Stimulated activated CD8-positive, alpha-beta memory T cell treated with anti-CD3 and anti-CD28 coated beads, Interleukin-12 subunit alpha, Interleukin-12 subunit beta, amount 100 ng/mL, for 24 hours (primary cell): ENCODE measurements around the gene MAPK12.
"Not testable (repeated sequence)": the region's sequence is repeated elsewhere in the genome, so short reads cannot be mapped to it uniquely, and the experiment has no call there.

ENCODE experiments used
- DNase-seq: peaks from one replicate; pipeline ENCODE4 v3.0.0-alpha.2; 2020; ENCODE audit errors: extremely low read depth

Gene MAPK12

DNA sequence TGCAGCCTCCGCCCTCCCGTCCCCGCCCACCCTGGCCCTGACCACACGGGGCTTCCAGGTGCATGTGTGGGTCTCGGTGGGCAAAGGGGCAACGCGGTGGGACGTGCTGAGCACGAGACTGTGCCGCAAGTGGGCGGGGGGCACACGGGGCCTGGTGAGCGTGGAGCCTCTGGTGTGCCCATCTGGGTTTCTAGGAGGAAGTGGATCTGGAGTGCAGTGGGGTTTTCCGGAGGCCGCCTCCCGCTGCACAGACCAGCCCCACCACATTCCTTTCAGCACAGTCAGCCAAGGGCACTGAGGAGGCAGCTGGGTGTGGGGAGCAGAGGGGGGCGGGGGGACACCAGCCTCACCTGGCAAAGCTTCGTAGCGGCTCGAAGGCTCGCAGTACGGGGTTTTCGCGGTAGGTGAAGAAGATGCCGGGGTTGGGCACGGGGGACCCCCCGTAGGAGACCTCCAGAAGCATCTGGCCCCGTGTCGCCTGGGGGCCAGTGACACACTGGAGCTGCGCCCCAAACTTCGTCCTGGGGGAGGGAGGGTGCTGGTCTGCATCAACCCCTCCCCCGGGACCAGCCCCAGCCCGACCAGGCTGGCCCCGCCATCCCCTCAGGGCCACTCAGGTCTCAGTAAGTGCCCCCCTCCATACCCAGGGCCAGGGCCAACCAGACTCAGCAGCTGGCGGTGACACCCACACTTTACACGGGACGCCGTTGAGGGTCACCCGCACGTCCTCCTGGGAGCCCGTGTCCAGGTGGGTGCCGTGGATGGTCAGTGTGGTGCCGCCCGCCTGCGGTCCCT lies 21.1 kb upstream of the MAPK12 start:
- no peak for DNase-seq

DNA sequence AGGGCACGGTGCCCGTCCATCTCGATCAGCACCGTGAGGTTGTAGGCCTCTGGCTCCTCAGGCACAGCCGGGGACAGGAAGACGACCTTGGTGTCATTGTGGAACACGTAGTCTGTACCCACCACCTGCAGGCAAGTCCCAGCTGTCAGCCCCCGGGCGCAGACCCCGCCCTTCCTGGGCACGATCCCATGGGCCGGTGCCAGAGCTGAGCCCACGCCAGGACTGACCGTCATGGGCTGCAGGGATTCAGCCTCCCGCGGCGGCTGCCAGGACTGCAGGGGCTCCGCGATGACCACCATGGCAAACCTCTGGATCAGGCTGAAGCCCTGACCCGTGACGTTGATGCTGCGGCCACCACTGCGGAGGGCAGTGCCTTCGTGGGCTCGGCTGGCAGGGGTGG lies 20.5 kb upstream of the MAPK12 start:
- no peak for DNase-seq

DNA sequence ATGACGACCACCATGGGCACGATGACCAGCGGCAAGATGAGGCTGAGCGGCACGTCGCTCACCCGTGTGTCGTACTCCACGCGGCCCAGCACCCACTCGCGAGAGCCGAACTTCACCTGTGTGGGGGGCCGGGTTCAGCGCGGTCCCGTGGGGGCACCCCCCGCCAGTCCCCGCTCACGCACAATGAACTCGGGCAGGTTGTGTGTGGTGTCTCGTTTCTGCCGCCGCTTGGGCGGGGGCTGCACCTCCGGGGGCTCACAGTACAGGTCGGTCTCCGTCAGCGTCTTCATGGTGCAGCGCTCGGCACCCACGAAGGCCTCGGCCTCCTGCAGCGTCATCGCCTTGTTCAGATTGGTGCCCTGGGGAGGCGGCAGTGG lies 19.9 kb upstream of the MAPK12 start:
- DNase-seq: no peak

DNA sequence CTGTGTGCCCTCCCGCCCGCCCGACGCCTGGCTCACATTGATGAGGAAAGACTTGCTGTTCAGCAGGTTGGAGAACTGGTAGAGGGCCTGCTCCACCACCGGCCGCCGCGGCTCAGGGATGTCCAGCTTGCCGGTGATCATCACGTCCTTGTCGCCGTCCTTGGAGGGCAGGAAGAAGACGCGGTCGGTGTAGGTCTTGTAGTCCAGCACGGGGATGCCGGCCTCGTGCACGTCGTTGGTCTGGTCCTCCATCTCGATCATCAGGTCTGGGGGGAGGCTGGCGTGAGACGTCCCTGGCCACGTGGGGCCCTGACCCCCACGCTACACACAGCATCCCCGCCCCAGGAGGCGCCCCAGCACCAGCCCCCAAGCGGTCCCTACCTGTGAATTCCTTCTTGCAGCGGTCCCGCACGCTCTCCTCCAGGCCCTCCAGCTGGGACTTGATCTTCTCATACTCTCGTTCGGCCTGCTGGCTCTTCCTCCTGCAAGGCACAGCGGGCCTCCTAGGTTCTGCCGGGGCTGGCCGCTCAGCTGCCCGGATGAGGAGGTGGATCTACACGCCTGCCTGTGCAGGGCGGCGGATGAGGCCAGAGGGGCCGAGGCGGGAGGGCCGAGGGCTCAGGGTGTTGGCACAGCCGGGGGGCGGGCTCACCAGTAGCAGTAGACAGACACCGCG lies 19.4 kb upstream of the MAPK12 start:
- no peak for DNase-seq

DNA sequence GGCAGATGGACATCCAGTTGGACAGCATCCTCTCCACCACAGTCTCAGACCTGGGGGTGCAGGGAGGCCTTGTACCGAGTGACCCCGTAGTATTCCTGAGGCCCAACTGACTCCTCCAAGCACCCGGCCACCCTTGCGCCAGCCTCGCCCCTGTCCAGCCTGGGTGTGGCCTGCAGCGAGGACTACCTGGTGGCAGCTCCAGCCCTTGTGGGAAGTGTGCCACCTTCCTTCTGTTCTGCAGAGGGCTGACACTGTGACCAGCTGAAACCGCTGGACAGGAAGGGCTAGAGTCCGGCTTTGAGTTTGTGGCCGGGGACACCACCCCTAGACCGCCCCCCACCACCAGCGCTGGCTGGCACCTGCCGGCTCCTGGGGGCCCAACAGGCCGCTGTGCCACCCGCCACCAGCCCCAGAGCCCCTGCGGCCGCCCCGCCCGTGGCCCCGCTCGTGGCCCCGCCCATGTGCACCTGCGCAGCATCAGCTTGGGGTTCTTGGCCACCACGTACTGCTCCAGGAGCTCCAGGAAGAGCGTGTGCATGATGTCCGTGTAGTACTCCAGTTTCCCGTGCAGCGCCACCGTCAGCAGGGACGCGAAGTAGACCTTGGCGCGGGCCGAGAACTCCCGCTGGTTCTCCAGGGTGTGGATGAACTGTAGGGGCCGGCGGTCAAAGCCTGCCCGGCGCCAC lies 18.7 kb upstream of the MAPK12 start:
- no peak for DNase-seq

DNA sequence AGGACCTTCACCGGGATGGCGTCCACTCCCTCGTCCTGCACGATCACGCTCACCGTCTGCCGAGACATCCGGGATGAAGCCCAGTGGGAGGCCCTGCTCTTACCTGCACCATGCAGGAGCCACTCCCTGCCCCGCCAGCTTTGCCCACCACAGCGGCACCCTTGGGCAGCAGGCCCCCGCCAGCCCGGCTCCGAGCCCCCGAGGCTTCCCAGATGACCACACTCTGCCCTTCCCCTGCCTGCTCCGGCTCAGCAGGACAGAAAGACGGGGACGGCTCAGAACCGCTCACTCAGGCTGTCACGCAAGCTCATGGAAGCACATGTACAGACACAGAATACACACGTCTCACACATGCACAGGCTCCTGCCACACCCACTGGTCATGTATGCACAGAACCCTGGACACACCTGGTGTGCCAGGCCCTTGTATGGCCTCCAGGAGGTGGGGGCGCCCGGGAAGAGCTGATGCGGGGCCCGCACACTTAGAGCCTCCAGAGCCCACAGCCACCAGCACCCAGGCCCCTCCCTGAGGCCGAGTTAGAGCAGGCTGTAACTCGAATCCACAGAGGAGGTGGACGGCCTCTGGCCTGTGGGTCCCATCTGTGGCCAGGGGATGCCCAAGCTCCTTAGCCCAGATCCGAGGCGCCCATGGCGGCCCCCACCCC lies 17.6 kb upstream of the MAPK12 start:
- no peak for DNase-seq

DNA sequence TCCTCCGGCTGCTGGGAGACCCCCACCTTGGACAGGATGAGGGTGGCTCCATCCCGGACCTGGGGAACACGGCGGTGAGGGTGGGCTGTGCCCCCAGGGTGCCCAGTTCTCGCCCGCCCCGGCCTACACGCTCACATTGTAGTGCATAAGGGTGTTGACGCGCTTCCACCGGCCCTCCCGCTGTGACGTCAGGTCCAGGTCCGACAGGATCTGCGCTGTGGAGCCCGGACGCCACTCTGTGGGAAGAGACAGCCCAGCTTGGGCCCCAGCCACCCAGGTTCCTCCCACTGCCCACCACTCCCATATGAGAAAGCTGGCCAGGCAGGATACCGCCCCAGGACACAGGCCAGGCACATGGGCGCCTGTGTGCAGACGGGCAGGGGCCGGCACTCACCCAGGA lies 17.0 kb upstream of the MAPK12 start:
- no peak for DNase-seq

DNA sequence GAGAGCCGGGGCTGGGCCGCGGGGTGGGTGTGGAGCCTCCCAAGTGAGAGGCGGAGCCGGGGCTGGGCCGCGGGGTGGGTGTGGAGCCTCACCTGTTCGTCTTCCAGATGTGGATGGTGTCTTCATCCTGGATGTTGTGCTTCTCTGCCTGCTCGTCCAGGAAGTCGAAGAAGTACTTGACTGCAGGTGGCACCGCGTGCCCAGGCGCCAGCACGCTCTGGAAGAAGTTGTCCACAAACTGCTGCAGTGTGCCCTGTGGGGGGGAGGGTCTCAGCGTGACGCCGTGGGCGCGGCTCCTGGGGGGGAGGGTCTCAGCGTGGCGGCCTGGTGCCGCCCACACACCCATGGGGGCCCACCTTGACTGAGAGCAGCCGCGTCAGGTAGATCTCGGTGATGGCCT lies 16.3 kb upstream of the MAPK12 start:
- DNase-seq: no peak

DNA sequence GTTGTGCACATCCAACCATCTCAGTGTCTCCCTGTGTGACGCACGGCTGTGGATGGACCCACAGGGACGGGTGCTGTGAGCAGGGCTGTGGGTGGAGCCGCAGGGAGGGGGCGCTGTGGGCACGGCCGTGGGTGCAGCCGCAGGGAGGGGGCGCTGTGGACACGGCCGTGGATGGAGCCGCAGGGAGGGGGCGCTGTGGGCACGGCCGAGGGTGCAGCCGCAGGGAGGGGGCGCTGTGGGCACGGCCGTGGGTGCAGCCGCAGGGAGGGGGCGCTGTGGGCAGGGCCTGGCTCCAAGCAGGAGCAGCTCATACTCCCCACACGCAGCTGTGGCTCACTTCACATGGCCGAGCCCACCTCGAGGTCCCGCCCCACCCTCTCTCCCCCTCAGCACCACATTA lies 14.7 kb upstream of the MAPK12 start:
- DNase-seq: no peak

DNA sequence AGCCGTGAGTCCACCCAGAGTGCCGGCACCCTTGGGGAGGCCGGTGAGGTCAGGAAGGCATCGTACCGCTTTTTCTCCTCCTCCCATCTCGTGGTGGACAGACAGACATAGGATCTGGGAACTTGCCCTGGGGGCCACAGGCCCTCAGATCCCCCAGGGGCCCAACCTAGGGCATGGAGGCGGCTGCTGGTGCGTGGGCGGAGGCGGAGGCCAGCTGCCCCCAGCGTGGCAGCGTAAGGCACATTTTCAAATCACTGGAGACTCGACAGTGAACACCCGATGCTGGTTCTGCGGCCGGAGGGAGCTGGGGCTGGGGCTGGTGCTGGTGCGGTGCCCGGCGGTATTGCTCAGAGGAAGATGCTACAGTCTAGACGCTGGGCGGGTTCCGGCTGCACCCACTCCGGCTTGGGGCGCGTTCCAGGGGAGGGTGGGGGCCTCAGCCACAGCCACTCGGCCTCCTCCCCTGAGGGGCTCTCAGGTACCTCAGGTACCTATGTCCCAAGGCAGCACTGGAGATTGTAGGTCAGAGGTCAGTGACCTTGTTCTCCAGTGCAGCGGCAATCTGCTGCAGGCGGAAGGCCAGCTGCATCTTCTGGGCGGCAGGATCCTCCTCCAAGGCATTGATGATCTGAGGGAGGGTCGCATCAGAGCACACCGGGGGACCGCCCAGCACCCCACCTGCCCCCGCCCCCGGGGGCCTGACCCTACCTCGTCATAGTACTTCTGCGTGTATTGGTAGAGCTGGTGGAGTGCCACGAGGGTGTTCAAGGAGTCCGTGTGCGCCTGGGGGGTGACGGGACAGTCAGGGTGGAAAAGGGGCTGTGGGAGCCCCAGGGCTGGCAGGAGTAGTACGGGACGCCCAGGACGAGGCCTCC lies 13.9 kb upstream of the MAPK12 start:
- no peak for DNase-seq

DNA sequence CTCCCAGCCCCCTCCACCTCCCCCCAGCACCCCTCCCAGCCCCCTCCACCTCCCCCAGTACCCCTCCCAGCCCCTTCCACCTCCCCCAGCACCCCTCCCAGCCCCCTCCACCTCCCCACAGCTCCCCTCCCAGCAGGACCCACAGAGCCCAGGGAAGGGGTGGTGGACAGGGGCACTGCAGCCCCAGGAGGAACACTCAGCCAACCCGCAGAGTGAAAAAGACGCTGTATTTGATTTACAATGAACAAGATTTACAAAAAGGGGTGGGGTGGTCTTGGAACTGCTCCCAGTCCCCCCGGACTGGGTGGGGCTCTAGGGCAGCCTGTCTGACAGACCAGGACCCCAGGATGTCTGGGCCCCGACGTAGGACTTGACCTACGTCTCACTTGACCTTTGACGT lies 13.3 kb upstream of the MAPK12 start:
- no peak for DNase-seq

DNA sequence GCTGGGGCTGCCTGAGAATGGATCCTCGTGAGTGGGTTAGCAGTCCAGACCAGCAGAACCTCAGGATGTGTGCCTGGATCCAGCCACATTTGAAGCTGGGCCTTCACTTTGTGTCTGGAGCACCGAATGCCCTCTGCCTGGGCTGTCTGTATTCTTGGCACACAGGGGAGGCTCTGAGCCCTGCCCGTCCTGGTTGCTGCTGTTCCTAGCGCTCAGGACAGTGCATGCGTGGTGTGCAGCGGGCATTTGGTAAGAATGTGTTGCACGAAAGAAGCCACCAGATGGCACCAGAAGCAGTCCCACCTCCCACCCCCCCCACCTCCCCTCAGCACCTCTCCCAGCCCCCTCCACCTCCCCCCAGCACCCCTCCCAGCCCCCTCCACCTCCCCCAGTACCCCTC lies 12.8 kb upstream of the MAPK12 start:
- no peak for DNase-seq

DNA sequence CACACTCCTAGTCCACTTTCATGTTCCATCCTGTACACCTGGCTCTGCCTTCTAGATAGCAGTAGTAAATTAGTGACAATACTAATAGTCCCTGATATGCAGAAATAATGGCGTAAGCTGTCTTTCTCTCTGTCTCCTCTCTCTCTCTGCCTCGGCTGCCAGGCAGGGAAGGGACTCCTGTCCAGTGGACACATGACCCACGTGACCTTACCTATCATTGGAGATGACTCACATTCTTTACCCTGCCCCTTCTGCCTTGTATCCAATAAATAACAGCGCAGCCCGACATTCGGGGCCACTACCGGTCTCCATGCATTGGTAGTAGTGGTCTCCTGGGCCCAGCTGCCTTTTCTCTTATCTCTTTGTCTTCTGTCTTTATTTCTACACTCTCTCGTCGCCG lies 12.3 kb upstream of the MAPK12 start:
- DNase-seq: not testable (repeated sequence)

DNA sequence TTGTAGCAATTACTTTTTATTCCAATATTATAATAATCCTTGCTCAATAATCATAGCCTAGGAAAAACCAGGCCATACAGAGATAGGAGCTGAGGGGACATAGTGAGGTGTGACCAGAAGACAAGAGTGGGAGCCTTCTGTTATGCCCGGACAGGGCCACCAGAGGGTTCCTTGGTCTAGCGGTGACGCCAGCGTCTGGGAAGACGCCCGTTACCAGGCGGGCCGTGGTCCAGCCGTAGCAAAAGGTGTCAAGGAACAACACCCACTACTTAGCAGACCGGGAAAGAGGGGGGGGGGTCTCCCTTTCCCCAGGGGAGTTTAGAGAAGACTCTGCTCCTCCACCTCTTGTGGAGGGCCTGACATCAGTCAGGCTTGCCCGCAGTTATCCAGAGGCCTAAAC lies 11.9 kb upstream of the MAPK12 start:
- not testable (repeated sequence) for DNase-seq

DNA sequence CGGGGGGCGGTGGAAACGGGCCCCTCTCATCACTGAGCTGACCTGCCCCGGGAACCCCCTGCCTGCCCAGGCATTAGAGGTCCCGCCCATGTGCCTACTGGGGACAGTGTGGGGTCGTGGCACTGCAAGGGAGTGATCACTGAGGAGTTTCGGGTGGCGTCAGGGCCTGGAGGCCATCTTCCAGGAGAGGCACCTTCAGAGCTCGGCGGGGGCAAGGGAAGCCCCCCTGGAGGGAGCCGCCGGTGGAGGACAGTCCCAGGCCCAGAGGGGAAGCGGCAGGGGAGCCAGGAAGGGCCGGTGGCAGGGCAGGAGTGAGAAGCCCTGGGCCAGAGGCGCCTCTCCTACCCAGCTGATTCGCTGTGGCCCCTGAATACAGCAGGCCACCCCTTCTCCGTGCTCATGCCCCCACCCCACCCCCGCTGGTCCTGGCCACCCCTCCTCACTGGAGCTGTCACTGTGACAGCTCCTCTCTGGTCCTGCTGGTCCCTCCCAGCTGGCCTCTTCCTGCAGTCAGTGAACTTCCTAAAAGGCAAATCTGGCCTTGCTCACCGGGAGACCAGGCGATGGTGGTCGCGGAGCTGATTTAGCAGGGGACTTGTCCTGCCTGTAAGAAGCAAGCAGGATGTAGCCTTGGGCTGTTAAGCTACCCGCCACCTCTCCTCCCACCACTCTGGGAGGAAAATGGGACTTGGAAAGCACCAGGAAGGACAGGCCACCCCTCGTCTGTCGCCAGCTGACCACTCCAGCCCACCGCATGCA lies 10.7 kb upstream of the MAPK12 start:
- DNase-seq: no peak

DNA sequence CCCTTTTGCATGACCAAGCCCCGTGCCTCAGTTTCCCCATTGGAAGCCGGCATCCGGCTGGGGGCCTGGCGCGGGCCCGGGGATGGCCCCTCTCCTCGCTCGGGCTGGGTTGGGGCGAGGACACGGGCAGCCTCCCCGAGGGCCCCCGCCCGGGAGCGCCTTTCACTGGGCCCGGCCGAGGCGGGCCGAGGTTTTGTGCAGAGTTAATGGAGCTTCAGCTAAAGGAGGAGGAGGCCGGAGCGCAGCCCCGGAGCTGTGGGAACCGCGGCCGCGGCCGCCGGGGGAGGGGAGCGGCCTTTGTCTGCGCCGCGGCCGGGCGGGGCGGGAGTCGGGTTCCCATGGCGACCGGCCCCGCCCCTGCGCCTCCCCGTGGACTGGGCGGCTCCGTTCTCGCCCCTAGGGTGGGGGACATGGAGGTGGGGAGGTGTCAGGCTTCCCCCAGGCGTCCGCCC lies 10.1 kb upstream of the MAPK12 start:
- no peak for DNase-seq

DNA sequence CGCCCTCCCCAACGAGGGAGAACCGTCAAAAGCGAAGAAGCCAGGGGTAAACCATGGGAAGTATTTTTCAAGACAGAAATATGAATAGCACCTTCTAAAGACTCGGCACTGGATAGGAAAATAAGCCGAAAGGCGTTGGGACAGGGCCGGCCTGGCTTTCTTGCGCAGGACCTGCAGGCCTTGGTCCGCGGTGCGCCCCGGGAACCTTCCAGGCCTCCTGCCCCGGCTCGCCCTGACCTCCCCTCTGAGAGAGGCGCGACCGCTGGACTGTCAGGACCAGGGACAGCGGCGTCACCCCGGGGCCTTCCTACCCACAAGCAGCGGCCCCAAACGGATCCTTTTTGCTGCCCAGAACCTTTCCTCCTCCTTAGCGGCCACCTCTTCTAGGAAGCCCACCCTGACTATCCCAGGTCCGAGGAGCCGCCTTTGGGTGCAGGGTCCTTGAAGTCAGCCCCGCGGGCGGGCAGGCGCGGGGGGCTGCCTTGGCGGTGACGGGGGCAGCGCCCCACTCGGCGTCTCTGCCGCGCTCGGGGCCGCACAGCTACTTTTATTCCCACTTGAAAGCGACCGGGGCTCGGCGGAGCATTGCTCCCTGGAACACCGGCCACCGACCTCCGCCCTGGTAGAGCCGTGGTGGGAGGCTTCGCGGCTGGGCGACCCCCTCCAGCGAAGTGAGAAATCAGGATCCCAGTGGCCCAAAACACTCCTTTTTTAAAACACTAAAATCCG lies 9.3 kb upstream of the MAPK12 start:
- no peak for DNase-seq

DNA sequence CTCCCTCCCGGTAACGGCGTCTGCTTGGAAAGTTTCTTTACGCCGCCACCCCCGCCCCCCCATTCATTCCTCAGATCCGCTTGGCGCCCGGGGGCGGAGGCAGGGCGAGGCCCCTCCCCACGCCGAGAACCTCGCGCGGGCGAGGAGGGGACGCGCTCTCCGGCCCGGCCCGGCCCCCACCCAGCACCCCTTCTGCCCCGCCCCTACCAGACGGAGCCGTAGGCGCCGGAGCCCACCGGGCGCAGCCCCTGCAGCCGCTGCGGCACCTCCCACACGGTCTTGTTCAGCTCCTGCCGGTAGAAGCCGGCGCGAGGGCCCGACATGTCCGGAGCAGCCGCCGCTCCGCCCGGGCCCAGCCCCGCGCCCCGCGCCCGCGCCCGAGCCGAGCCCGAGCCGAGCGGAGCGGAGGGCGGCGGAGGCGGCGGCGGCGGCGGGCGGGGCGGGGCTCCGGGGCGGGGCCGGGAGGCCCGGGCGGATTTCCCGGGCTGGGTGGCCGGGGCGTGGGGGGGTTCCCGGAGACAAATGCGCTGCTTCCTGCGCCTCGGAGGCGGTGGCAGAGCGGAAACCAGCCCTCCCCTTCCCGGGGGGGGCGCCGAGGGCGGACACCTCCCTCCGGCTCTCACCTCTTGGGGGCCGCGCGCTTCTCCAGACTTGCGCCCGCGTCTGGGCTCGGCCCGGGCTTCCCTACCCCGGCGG lies 8.6 kb upstream of the MAPK12 start, which contains the start of gene MAPK11:
MAPK11 (minus strand) TSS at position 411 of the 696 bp plus-strand sequence; CDS start at position 323, 88 bp downstream.
- no peak for DNase-seq

DNA sequence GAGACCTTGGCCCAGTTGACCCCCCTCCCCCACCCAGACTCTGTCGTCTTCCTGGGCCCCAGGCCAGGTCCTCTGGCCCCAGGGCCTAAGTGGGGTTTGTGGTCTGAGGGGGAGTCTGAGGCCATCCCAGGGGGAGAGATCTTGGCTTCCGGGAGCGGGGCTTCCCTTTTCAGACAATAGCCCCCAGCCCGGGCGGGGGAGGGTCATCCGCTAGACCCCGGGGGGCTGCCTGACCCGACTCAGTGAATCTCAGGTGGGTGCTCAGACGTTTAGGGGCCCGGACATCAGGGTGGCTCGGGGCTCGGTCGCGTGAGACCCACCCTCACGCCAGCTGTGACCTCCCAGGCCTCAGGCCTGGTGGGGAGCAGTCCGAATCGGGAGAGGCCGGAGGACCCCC lies 8.1 kb upstream of the MAPK12 start:
- no peak for DNase-seq
